Endothelial cell of umbilical vein (primary cell): ENCODE measurements around the gene MAP2K7. TPM values are rescaled to one million over a fixed set of nuclear protein-coding genes. Genes with fewer than 3 reads are reported as not detected.

Source experiments
- BruUV-seq: library from RNA; stranded (reverse); fragments of 400-500 nt; replicated peaks from 2 replicates; lab custom pipeline; 2021; lab: Mats Ljungman, UMichigan
- CTCF ChIA-PET: fragments of 300-600, 350-600 bp; sonication (Branson Sonifier 250); formaldehyde crosslinking; loops from one replicate; lab custom pipeline; 2021; ENCODE audit warnings: antibody characterized with exemption, inconsistent platforms; lab: Charles Lee
- POLR2A ChIA-PET: fragments of 300-600, 350-600 bp; sonication (Branson Sonifier 250); formaldehyde crosslinking; loops from one replicate; lab custom pipeline; 2021; ENCODE audit warnings: antibody characterized with exemption, inconsistent platforms; lab: Charles Lee
- DNase-seq: peaks from one replicate; pipeline ENCODE4 v3.0.0-alpha.2; 2011; ENCODE audit warnings: low read depth, low spot score
- FAIRE-seq: peaks from 2 replicates; lab custom pipeline; 2011; peaks lifted over from hg19 to GRCh38; lab: Jason Lieb, UNC
- H2AFZ ChIP-seq: 2 replicates; pipeline ENCODE4 v1.6.0; 2012; ENCODE audit warnings: low read depth, low read length, control low read depth, inconsistent platforms
- H3K27ac ChIP-seq: 2 replicates; pipeline ENCODE4 v1.5.1; 2011; ENCODE audit warnings: low read depth, mild to moderate bottlenecking, control low read depth, low read length, moderate library complexity; ENCODE audit not compliant: insufficient read depth
- H3K27me3 ChIP-seq, 2 experiments: 2 replicates each; pipeline versions ENCODE4 v1.6.0 to v1.6.1; 2011; ENCODE audit warnings: low read length in 2 of 2, mixed read lengths in 1 of 2; ENCODE audit not compliant: control insufficient read depth in 2 of 2, insufficient read depth in 2 of 2
- H3K36me3 ChIP-seq, 2 experiments: 2 replicates in 1 of 2; 3 replicates in 1 of 2; pipeline ENCODE4 v1.5.1; 2011; ENCODE audit warnings: low read length in 2 of 2, mild to moderate bottlenecking in 1 of 2, moderate library complexity in 1 of 2; ENCODE audit not compliant: control insufficient read depth in 2 of 2, insufficient read depth in 2 of 2; ENCODE audit errors: extremely low read depth in 1 of 2
- H3K4me1 ChIP-seq: 3 replicates; pipeline ENCODE4 v1.5.1; 2011; ENCODE audit warnings: mild to moderate bottlenecking, low read length; ENCODE audit not compliant: control insufficient read depth, insufficient read depth; ENCODE audit errors: extremely low read depth
- H3K4me2 ChIP-seq: 2 replicates; pipeline ENCODE4 v1.6.1; 2011; ENCODE audit warnings: low read length, control low read depth, mixed read lengths; ENCODE audit not compliant: insufficient read depth
- H3K4me3 ChIP-seq, 3 experiments: fragments of 200-600 bp in 1 of 3; sonication (generic), shearing (Covaris generic) in 1 of 3; replicated peaks in 1 of 3; 2 replicates each; pipeline ENCODE4 v1.5.1; 2011 to 2016; ENCODE audit warnings: control low read depth in 3 of 3, low read length in 3 of 3, mild to moderate bottlenecking in 2 of 3, inconsistent platforms in 1 of 3, low read depth in 1 of 3, moderate library complexity in 1 of 3; ENCODE audit not compliant: insufficient read depth in 1 of 3
- H3K79me2 ChIP-seq: 2 replicates; pipeline ENCODE4 v1.6.0; 2012; ENCODE audit warnings: low read length, inconsistent platforms; ENCODE audit not compliant: control insufficient read depth, insufficient read depth
- H3K9ac ChIP-seq: replicated peaks from 2 replicates; pipeline ENCODE3; 2011; ENCODE audit warnings: low read length, control low read depth; ENCODE audit not compliant: insufficient read depth; ENCODE audit errors: extremely low read depth
- H3K9me1 ChIP-seq: replicated peaks from 3 replicates; pipeline ENCODE4 v1.6.0; 2011; ENCODE audit warnings: mild to moderate bottlenecking, low read length; ENCODE audit not compliant: control insufficient read depth, insufficient read depth; ENCODE audit errors: extremely low read depth
- H3K9me3 ChIP-seq: replicated peaks from 2 replicates; pipeline ENCODE4 v1.5.1; 2012; ENCODE audit warnings: low read length, inconsistent platforms; ENCODE audit not compliant: control insufficient read depth, insufficient read depth
- H4K20me1 ChIP-seq: replicated peaks from 2 replicates; pipeline ENCODE3; 2011; ENCODE audit warnings: mild to moderate bottlenecking, low read length; ENCODE audit not compliant: control insufficient read depth, insufficient read depth; ENCODE audit errors: extremely low read depth
- EZH2 ChIP-seq: IDR thresholded peaks from 2 replicates; pipeline ENCODE4 v1.6.1; 2012; ENCODE audit warnings: borderline replicate concordance, low read depth, mild to moderate bottlenecking, moderate library complexity, low read length, inconsistent platforms; ENCODE audit not compliant: severe bottlenecking
- GATA2 ChIP-seq: IDR thresholded peaks from 2 replicates; pipeline ENCODE4 v1.7.0; 2011; ENCODE audit warnings: low read depth, mild to moderate bottlenecking, moderate library complexity, mixed read lengths, low read length; ENCODE audit not compliant: insufficient read length, insufficient read depth
- JUN ChIP-seq: IDR thresholded peaks from 2 replicates; pipeline ENCODE4 v1.6.1; 2011; ENCODE audit warnings: borderline replicate concordance, low read depth; ENCODE audit not compliant: insufficient read length, insufficient read depth
- dilution Hi-C: fragments of 300-500 bp; cut with MboI; formaldehyde crosslinking; loops from one replicate; pipeline ENCODE4 v1.15.0; 2019; ENCODE audit warnings: low sequenced_read_pairs; ENCODE audit not compliant: extremely low pct_ligation_motif_present
- intact Hi-C: fragments of 100-400 bp; cut with micrococcal nuclease; formaldehyde crosslinking; loops from one replicate; pipeline ENCODE4 v1.10.0; 2022
- polyA plus RNA-seq, 4 experiments: library from polyadenylated mRNA; depleted of rRNA in 3 of 4; stranded (reverse) in 3 of 4; unstranded in 1 of 4; fragments of >200 nt; gene quantifications; 2 replicates each; pipeline versions ENCODE4 v1.2.1 to v1.2.3, GENCODE V29; 2011 to 2012; ENCODE audit warnings: missing spikeins in 1 of 4
- total RNA-seq: library from RNA; stranded (reverse); gene quantifications from 2 replicates; pipeline ENCODE4 v1.2.3, GENCODE V29; 2021

Gene MAP2K7
- total and polyA plus RNA-seq, 2 donors (not counting 3 experiments of a cell fraction or from before 2014, with no cell fraction given): 13.8 to 36.0 TPM

GRCh38 chr19:7871437-7872305, 32.0 kb upstream of the MAP2K7 start:
- BruUV-seq: no TSS peak
- H2AFZ ChIP-seq: peak overlapping the region; percentile 41
- H3K9me1 ChIP-seq: no peaks in the 10 kb centered on the region
- H4K20me1 ChIP-seq: no peaks in the 10 kb centered on the region
- no peak overlapping the region for H3K27ac ChIP-seq
- peak; percentile 71 for DNase-seq
- H3K27me3 ChIP-seq: peaks cover 14 to 27% of the 10 kb centered on the region in 2 experiments
- no peak overlapping the region for H3K9ac ChIP-seq
- dilution Hi-C loops (no loop called here), intact Hi-C loops (loop anchor here (2.0 to 5.0 kb wide), 2 partner anchors 39 to 49 kb away; partner anchors contain the start of genes EVI5L and SNAPC2)
- no peaks in the 10 kb centered on the region for H3K79me2 ChIP-seq
- ChIA-PET CTCF (interaction anchor here (1.0 kb wide), 1 partner anchor 10 kb away, joined by 5 read pairs; no protein-coding TSS in a partner anchor), POLR2A (no interaction called here)
- no peaks in the 10 kb centered on the region for H3K9me3 ChIP-seq
- H3K4me2 ChIP-seq: peak overlapping the region; percentile 6
- H3K4me1 ChIP-seq: peaks cover 7% of the 10 kb centered on the region
- no peaks in the 10 kb centered on the region for H3K36me3 ChIP-seq
- FAIRE-seq: peak; percentile 76
- no peak for TF ChIP-seq JUN
- no peak for TF ChIP-seq EZH2
- TF ChIP-seq GATA2: no peak
- no peak overlapping the region for H3K4me3 ChIP-seq
